Neural cell (in vitro differentiated cells): ENCODE results near the gene NEK6.

ENCODE experiments used
- EZH2 ChIP-seq: fragments of 200-600, 300-800 bp; shearing (Covaris generic), sonication (generic); IDR thresholded peaks from 2 replicates; pipeline ENCODE4 v1.6.1; 2014; ENCODE audit warnings: antibody characterized with exemption, low read length, borderline replicate concordance, mild to moderate bottlenecking; ENCODE audit not compliant: insufficient read depth, poor library complexity, severe bottlenecking
- MXI1 ChIP-seq: fragments of 450-650 bp; conservative IDR thresholded peaks from 2 replicates; pipeline ENCODE4 v1.6.1; 2014; ENCODE audit warnings: antibody characterized with exemption, mild to moderate bottlenecking; ENCODE audit not compliant: poor library complexity, severe bottlenecking
- POLR2AphosphoS5 ChIP-seq: IDR thresholded peaks from 2 replicates; pipeline ENCODE4 v1.6.1; 2012
- RAD21 ChIP-seq: fragments of 450-650 bp; conservative IDR thresholded peaks from 2 replicates; pipeline ENCODE4 v1.6.1; 2014; ENCODE audit warnings: antibody characterized with exemption, mild to moderate bottlenecking, moderate library complexity
- TAF1 ChIP-seq: IDR thresholded peaks from 2 replicates; pipeline ENCODE4 v1.6.1; 2012; ENCODE audit warnings: low read depth
- TF ChIP-seq, protein P1 (sequence below): IDR thresholded peaks from 2 replicates; pipeline ENCODE4 v1.6.1; 2012; ENCODE audit warnings: borderline replicate concordance
- TF ChIP-seq, protein P2 (sequence below): fragments of 450-650 bp; IDR thresholded peaks from 2 replicates; pipeline ENCODE4 v1.5.1; 2014; ENCODE audit warnings: antibody characterized with exemption, mild to moderate bottlenecking, moderate library complexity; ENCODE audit not compliant: poor library complexity, severe bottlenecking

DNA sequence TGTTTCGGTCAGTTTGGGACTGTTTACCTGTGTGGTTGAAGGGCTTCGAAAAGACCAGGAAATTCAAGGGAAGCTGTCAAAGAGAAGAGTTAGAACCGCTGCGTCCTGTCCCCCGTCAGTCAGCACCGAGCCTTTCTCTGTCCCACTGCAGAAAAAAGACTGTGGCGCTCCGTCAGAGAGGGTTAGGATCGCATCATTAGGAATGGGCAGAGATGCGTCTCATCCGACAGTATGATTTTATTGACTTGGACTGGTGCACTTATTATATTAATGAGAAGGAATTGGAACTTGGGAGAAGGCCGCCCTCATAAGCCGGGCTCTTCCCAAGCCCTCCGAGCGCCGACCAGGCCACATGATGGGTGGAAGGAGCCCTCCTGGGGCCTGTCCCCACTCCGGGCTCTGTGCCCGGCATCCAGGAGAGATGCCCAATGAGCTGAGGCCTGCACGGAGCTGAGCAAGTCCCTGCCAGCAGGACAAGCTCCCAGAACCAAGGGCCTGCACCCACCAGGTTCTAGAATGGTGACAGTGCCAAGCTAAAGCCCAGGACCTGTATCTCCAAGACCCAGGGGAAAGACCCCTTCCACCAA is 71.5 kb downstream of the NEK6 start:
- TF ChIP-seq, protein P1, sequence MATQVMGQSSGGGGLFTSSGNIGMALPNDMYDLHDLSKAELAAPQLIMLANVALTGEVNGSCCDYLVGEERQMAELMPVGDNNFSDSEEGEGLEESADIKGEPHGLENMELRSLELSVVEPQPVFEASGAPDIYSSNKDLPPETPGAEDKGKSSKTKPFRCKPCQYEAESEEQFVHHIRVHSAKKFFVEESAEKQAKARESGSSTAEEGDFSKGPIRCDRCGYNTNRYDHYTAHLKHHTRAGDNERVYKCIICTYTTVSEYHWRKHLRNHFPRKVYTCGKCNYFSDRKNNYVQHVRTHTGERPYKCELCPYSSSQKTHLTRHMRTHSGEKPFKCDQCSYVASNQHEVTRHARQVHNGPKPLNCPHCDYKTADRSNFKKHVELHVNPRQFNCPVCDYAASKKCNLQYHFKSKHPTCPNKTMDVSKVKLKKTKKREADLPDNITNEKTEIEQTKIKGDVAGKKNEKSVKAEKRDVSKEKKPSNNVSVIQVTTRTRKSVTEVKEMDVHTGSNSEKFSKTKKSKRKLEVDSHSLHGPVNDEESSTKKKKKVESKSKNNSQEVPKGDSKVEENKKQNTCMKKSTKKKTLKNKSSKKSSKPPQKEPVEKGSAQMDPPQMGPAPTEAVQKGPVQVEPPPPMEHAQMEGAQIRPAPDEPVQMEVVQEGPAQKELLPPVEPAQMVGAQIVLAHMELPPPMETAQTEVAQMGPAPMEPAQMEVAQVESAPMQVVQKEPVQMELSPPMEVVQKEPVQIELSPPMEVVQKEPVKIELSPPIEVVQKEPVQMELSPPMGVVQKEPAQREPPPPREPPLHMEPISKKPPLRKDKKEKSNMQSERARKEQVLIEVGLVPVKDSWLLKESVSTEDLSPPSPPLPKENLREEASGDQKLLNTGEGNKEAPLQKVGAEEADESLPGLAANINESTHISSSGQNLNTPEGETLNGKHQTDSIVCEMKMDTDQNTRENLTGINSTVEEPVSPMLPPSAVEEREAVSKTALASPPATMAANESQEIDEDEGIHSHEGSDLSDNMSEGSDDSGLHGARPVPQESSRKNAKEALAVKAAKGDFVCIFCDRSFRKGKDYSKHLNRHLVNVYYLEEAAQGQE, result no peak
- TF ChIP-seq, protein P2, sequence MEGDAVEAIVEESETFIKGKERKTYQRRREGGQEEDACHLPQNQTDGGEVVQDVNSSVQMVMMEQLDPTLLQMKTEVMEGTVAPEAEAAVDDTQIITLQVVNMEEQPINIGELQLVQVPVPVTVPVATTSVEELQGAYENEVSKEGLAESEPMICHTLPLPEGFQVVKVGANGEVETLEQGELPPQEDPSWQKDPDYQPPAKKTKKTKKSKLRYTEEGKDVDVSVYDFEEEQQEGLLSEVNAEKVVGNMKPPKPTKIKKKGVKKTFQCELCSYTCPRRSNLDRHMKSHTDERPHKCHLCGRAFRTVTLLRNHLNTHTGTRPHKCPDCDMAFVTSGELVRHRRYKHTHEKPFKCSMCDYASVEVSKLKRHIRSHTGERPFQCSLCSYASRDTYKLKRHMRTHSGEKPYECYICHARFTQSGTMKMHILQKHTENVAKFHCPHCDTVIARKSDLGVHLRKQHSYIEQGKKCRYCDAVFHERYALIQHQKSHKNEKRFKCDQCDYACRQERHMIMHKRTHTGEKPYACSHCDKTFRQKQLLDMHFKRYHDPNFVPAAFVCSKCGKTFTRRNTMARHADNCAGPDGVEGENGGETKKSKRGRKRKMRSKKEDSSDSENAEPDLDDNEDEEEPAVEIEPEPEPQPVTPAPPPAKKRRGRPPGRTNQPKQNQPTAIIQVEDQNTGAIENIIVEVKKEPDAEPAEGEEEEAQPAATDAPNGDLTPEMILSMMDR, result no peak
- TF ChIP-seq POLR2AphosphoS5 (no peak), TAF1 (no peak), RAD21 (no peak), EZH2 (no peak), MXI1 (no peak)
